HS-27A (cell line): Measurements from ENCODE around the gene GRIK5.
"Not testable (repeated sequence)": the region's sequence is repeated elsewhere in the genome, so short reads cannot be mapped to it uniquely, and the experiment has no call there.

Experiments
- DNase-seq: peaks from one replicate; pipeline ENCODE4 v3.0.0-alpha.2; 2012; ENCODE audit warnings: low read depth, missing footprints

GRIK5 gene

DNA sequence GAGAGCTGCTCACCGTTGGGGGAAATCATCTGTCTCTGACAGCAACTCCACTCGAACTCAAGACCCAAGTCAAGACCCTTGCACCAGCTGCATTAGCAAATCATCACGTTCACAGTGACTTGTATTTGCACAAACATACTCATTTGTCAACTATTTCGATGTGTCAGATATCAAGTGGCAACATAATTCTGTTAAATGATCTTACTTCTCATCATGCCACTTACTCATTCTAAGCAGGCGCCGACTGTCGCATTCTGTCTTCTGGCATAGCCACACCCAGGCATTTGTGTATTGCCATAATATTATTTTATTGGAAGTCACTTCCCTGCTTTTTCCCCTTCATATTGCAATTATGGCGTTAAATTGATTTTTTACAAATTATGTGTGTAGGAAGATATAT is 53.0 kb downstream of the GRIK5 start:
- DNase-seq: no peak

DNA sequence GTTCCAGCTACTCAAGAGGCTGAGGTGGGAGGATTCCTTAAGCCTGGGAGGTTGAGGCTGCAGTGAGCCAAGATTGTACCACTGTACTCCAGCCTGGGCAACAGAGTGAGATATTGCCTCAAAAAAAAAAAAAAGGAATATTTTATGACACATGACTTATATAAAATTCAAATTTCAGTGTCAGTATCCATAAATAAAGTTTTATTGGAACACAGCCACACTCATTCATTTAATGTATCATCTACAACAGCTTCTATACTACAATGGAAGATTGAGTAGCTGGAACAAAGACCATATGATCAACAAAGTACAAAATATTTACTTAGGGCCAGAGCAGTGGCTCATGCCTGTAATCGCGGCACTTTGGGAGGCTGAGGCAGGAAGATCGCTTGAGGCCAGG is 57.3 kb downstream of the GRIK5 start:
- not testable (repeated sequence) for DNase-seq

GRCh38 chr19:42010245-42011126 is 59.5 kb downstream of the GRIK5 start:
- no peak for DNase-seq

- DNase-seq: no peak
Observed at GRCh38 chr19:42006569-42006968, 63.4 kb downstream of the GRIK5 start.

DNA sequence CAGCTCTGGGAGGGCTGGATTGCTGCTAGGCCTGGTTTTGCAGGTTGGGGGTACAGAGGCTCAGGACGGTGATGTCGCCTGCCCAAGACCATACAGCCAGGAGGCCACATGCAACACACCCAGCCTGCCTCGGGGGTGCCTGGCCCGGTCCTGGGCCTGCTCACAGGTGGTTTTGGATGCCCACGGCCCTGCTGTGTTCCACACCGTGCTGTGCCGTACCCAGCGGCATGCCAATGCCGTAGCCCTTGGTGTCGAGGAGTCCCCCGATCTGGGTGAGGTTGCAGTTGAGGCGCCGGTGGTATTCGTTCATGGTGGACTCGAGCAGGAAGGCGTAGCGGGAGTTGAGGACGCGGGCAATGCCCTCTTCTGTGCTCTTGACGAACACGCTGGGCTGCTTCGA is 64.5 kb downstream of the GRIK5 start:
- DNase-seq: no peak

DNA sequence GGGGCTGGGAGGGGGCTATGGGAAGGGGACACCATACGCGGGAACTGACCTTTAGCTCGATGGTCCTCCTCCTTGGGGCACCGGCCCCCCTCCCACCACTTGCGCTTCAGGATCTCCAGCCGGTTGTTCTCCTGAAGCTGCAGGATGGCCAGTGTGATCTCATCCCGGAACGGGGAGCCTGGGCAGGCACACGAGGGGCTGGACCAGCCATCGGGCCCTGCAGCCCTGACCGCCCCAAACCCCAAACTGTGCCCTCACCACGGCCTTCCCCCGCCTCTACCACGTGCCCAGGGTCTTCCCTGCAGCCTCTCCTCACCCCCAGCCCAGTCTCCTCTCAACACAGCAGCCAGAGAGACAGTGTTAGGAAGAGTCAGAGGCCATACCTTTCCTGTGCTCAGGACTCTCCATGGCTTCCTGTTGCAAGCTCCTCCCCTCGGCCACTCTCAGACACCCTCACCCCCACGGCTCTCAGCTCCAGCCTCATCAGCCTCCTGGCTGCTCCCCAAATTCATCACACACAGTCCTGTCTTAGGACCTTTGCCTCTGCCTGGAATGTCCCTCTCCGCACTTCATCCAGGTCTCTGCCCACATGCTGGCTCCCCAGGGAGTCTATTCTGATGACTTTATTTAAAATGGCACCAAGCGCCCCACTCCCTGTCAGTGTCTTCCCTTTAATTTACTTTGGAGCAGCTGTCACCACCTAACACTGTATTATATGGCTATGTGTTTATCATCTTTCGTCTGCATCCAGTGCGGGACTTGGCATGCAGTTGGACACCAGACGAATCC is 66.3 kb downstream of the GRIK5 start:
- DNase-seq: no peak

DNA sequence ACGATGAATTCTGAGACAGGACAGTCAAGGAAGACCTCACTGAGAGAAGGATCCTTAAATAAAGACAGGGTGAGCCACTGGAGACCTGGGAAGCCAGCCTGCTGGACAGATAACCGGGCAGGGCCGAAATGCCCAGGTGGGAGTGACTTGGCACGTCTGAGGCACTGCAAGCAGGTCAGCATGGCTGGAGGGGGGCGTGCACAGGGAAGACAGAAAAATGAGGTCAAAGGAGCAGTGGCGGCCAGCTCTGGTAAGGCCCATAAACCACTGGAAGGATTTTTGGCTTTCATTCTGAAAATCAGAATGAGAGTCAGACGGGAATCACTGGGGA is 70.2 kb downstream of the GRIK5 start:
- no peak for DNase-seq

GRCh38 chr19:41999071-41999877 is 70.7 kb downstream of the GRIK5 start:
- no peak for DNase-seq

DNA sequence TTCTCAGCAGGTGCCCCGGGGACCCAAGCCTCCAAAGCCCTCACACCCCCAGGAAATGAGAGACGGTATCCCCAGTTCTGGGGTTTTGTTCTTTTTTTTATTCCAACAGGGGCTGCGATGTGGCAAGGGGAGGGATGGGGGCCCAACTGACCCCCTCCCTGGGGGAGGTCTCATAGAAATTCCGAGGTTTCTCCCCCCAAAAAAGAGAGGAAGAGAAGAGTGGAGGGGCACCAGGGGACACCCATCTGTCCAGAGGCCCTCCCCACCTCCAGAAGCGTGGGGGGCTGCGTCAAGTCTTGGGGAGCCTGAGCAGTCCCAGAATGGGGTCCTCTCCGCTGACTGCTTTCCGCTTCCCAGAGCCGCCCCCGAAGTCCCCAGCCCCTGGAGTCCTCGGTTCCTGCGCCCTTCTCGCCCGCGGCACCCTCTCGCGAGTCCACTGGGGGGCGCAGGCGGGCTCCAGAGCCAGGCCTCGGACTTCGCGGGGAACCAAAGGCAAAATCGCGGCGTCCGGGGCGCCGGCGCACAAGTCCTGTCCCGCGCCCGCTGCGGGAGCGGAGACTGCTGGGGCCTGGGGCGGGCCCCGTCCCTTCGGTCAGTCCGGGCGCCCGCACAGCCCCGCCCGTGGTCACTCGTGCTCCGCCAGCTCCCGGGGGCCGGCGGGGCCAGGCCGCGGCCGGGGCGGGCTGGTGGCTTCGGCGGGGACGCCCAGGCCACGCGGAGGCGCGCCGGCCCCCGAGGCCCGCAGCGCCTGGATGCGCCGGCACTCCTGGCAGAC is 71.6 kb downstream of the GRIK5 start:
- DNase-seq: no peak

- no peak for DNase-seq
Observed at GRCh38 chr19:41997851-41998229, 72.2 kb downstream of the GRIK5 start.

- DNase-seq: no peak
Observed at GRCh38 chr19:41997121-41997850, 72.7 kb downstream of the GRIK5 start.

GRCh38 chr19:41995959-41996797 is 73.8 kb downstream of the GRIK5 start:
- no peak for DNase-seq

DNA sequence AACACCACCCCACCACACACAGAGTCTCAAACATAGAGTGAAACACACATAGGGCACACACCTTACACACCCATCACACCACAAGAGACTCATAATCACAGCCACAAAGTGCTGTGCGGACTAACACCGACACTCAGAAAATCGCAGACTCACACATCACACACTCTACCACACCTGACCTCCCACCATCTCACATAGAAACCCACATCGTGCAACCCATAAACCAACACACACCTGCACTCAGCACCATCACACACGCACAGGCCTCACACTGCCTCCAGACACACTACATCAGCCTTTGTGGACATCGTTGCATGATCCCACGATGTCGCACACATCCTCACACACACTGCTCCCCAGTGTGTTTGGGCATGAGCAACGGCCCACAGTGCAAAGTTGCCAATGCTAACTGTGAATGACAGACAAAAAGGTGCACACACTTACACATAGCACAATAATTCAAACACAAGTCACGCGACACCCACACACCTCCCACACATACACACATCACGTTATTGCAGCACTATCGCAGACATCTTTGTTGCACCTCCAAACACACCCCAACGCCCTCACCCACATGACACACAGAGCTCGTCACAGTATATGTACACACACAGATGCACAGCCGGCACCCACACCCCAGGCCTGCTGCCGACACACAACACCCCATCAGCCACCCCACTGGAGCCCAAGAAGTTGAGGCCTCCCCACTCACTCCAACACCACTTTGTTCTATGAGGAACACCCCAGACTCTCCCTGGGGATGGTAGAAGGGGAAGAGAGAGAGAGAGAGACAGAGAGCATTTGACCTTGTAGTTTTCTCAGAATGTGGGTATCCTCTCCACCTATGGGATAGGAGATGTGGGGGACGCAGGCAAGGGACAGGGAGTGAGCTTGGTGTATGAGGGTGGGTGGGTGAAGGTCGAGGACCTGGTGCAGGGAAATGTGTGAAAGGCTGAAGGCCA is 74.7 kb downstream of the GRIK5 start:
- no peak for DNase-seq

GRCh38 chr19:41994521-41994971 is 75.5 kb downstream of the GRIK5 start:
- DNase-seq: no peak

DNA sequence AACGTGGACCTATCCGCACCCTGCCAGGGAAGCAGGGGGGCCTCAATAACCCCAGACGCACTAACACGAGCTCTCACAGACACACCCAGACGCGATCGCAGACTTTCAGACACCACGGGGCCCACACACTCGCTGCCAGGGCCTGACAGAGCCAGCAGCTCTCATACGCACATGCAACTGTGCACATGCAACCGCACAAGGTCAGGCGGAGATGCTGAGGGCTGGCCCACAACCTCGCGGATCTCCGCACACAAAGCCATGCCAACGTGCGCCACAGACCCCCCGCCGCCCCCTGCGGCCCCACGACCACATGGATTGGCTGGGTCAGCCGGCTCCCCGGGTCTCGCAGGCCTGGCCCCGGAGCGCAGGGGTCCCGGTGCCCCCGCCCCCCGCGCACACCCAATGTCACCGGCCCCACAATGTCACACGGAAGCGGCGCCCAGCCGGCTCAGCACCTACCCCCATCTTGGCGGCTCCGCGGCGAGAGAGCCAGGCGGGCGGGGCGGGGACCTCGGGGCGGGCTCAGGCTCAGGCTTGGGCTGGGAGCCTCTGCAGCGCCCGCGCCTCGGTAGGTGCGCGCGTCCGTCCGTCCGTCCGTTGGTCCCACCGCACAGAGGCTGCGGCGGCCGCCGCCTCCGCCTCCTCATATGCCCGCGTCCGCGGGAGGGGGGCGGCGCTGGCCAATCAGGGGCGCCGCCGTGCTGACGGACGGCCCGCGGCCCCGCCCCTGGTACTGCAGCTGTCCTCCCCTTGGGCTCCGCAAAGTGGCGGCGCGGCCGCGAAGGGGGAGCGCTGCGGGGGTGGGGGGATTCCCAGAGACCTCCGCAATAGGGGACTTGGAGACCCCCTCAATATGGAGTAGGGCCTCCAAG is 76.2 kb downstream of the GRIK5 start, which contains the start of gene ATP1A3:
ATP1A3 (minus strand) TSS at position 619 of the 872 bp plus-strand sequence; CDS start at position 465, 154 bp downstream.
- DNase-seq: no peak

DNA sequence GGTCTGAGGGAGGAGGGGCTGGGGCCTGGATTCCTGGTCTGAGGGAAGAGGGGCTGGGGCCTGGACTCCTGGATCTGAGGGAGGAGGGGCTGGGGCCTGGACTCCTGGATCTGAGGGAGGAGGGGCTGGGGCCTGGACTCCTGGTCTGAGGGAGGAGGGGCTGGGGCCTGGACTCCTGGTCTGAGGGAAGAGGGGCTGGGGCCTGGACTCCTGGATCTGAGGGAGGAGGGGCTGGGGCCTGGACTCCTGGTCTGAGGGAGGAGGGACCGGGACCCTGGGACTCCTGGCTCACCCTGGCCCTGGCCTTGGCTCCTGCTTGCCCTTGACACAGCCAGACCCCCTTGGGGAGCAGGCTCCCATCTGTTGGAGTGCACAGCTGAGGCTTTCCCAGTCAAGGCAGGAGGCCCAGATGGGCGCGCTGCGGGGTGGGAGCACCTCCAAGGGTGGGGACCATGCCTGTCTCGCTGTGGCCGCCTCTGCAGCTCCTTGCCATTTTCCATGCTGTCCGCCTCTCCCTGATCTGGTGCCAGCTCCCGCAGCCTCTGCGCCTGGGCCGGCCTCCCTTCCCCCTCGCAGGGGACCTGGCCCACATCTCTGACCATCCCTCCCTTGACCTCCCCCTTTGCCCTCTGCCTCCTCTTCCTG is 78.0 kb downstream of the GRIK5 start:
- not testable (repeated sequence) for DNase-seq

GRCh38 chr19:41991025-41991424 is 79.0 kb downstream of the GRIK5 start:
- no peak for DNase-seq
